Neural cell (in vitro differentiated cells): ENCODE measurements around the gene GPX3.

Source experiments
- EP300 ChIP-seq: fragments of 450-650 bp; conservative IDR thresholded peaks from 2 replicates; pipeline ENCODE4 v1.6.1; 2014; ENCODE audit warnings: antibody characterized with exemption, mild to moderate bottlenecking, moderate library complexity; ENCODE audit not compliant: poor library complexity, severe bottlenecking
- MXI1 ChIP-seq: fragments of 450-650 bp; conservative IDR thresholded peaks from 2 replicates; pipeline ENCODE4 v1.6.1; 2014; ENCODE audit warnings: antibody characterized with exemption, mild to moderate bottlenecking; ENCODE audit not compliant: poor library complexity, severe bottlenecking
- POLR2AphosphoS5 ChIP-seq: IDR thresholded peaks from 2 replicates; pipeline ENCODE4 v1.6.1; 2012
- RAD21 ChIP-seq: fragments of 450-650 bp; conservative IDR thresholded peaks from 2 replicates; pipeline ENCODE4 v1.6.1; 2014; ENCODE audit warnings: antibody characterized with exemption, mild to moderate bottlenecking, moderate library complexity
- TF ChIP-seq, protein P1 (sequence below): fragments of 450-650 bp; IDR thresholded peaks from 2 replicates; pipeline ENCODE4 v1.5.1; 2014; ENCODE audit warnings: antibody characterized with exemption, mild to moderate bottlenecking, moderate library complexity; ENCODE audit not compliant: poor library complexity, severe bottlenecking

DNA sequence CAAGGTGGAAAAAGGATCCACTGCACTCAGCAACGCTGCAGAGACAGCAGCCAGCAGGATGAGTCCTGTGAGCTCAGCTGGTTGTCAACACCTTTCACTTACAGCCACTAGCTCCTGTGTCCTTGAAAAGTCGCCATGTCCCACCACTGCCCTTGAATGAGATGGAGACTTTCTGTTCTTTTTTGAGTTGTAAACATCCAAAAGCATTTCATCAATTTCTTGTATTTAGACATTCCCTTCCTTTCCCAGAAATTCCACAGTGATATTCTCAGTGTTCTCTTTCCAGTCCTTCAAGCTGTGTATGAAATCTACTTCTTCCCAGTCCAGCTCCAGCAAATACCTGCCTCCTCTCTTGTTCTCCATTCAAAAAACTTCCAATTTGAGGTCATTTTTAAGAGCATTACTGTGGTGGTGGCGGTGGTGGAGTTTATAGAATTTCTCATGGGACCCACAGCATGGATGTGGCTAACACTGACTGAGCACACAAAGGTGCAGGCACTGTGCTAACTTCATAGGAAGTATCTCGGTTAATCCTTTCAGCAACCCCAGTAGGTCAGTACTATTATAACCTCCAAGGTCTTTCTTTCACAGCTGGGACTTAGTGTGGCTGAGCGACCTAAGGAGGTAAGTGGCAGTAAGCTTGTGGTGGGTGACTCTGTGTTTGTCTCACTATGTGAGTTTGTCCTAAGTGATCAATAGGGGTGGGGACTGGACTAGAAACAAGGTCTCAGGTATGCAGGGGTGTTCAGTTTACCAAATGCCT lies 15.0 kb upstream of the GPX3 start:
- TF ChIP-seq RAD21 (no peak), MXI1 (no peak), POLR2AphosphoS5 (no peak), EP300 (no peak)
- TF ChIP-seq, protein P1, sequence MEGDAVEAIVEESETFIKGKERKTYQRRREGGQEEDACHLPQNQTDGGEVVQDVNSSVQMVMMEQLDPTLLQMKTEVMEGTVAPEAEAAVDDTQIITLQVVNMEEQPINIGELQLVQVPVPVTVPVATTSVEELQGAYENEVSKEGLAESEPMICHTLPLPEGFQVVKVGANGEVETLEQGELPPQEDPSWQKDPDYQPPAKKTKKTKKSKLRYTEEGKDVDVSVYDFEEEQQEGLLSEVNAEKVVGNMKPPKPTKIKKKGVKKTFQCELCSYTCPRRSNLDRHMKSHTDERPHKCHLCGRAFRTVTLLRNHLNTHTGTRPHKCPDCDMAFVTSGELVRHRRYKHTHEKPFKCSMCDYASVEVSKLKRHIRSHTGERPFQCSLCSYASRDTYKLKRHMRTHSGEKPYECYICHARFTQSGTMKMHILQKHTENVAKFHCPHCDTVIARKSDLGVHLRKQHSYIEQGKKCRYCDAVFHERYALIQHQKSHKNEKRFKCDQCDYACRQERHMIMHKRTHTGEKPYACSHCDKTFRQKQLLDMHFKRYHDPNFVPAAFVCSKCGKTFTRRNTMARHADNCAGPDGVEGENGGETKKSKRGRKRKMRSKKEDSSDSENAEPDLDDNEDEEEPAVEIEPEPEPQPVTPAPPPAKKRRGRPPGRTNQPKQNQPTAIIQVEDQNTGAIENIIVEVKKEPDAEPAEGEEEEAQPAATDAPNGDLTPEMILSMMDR = no peak
